CD4-positive, alpha-beta T cell treated with Interleukin-4 for 1 hour (primary cell): ENCODE data around the gene URM1.
A peak's percentile ranks its signal among the peaks of the same experiment; 100 is the strongest.

Source experiments
- DNase-seq, 2 donors: peaks; one replicate each; pipeline ENCODE4 v3.0.0-alpha.2; 2020 to 2022

Gene URM1

DNA sequence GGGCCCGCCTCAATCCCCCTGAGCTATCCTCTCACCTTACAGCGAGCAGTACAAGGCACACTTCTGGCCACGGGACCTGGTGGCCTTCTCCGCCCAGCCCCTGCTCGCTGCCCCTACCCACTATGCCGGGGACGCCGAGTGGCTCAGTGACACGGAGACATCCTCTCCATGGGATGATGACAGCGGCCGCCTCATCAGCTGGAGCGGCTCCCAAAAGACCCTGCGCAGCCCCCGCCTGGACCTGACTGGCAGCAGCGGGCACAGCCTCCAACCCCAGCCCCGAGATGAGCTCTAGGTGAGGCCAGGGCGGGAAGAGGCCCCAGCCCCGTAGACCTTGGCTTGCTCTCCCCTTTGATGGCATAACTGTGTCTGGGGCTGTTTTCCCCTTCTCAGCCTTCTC is 64.4 kb downstream of the URM1 start:
- DNase-seq, result no peak

- DNase-seq, result peak; percentile 76
These were observed 67.4 kb downstream of the URM1 start for GRCh38 chr9:128438343-128439109.

DNA sequence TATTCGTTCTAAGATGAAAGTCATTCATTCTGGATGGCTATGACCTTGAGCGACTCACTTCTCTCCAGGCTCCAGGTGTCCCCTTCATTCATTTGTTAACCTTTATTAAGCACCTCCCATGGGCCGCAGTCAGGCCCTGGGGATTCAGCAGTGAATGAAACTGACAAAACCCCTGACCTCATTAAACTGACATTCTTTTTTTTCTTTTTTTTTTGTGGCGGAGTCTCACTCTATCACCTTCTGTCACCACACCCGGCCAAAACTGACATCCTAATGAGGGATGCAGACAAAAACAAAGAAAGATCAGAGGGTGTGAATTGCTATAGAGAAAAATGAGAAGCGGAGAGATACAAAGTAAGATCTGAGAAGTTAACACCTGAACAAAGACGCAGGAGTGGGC is 68.1 kb downstream of the URM1 start:
- DNase-seq, result no peak
